Adipose tissue (tissue), 3 donors: Measurements from ENCODE around the gene STING1. TPM values are rescaled to one million over a fixed set of nuclear protein-coding genes. Genes with fewer than 3 reads are reported as not detected.

ENCODE experiments used
- H3K27ac ChIP-seq: one replicate; pipeline ENCODE4 v1.5.1; 2013; ENCODE audit warnings: low read depth, low read length
- WGBS, 3 donors: extraction: QIAGEN DNeasy Blood & Tissue Kit; methylation state at CpG; one replicate each; pipeline ENCODE4 v1.1.7; 2013; 5-methylcytosine and 5-hydroxymethylcytosine counted together
- polyA plus RNA-seq, 3 donors: library from polyadenylated mRNA; stranded (reverse); fragments of 200-250 nt; gene quantifications; one replicate each; pipeline ENCODE4 v1.2.3, GENCODE V29; 2013
- donor health status: healthy with polysubstance abuse.
- donor health status: Bipolar disorder and iron deficiency.
- donor health status: healthy.

STING1 gene
- polyA plus RNA-seq, 3 donors: 8.0 to 52.5 (median 28.3) TPM

DNA sequence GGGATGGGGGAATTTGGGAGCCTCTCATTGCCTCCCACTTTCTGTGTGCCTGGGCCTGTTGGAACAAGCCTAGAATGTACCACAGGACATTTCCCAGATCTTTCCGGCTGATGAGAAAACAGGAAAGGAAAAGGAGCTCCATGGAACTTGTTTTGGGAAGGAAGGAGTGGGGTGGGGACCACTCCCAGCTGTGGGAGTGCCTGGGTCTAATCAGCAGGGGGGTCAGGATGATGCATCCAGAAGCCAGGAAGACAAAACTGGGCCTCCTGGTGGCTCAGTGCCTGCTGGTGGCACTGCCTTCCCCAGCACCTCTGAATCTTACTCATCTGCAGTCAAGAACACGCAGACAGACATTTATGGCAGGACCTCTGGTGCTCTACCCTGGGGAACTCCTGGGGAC, 9.0 kb downstream of the STING1 start:
- WGBS, 3 donors: 57 to 73% (median 67%) methylated on average over 2 of the region's 2 CpGs
- no peak overlapping the region for H3K27ac ChIP-seq

- 56 to 78% (median 65%) methylated on average over 8 of the region's 8 CpGs for WGBS, 3 donors
- H3K27ac ChIP-seq: no peak overlapping the region
Measured at GRCh38 chr5:139473105-139473504, 9.5 kb downstream of the STING1 start.

- WGBS, 3 donors: 76 to 80% (median 80%) methylated on average over 15 of the region's 15 CpGs
- H3K27ac ChIP-seq: no peak overlapping the region
Measured at GRCh38 chr5:139472386-139473030, 10.1 kb downstream of the STING1 start.

DNA sequence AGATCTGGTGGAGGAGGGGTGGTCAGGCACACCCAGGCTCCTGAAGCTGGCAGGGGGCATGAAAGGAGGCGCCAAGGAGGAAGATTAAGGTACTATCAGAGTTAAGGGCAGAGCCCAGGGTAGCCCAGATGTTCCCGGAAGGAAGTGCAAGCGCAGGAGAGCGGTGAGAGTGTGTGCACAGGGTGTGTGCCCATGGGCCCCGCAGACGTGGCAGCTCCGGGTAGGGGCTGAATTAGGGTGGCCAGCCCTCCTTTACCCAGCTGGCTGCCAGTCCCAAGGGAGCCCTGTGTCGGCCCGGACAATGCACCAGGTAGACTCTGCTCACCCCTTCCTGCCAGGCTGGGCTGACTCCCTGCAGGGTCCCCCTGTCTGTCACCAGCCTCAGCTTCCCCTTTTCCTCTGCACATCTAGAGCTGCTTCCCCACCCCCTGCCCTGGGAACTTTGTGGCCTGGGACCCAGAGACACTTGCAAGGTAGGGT, 11.7 kb downstream of the STING1 start, which contains the start of gene SMIM33:
Gene SMIM33, plus strand, starts transcription at position 184 of the 480 bp plus-strand sequence. Its CDS starts 118 bp downstream, at position 302.
- no peak within 1 kb of the TSS for H3K27ac ChIP-seq
- WGBS, 3 donors: 32 to 71% (median 58%) methylated on average over 7 to 9 of the region's 9 CpGs

DNA sequence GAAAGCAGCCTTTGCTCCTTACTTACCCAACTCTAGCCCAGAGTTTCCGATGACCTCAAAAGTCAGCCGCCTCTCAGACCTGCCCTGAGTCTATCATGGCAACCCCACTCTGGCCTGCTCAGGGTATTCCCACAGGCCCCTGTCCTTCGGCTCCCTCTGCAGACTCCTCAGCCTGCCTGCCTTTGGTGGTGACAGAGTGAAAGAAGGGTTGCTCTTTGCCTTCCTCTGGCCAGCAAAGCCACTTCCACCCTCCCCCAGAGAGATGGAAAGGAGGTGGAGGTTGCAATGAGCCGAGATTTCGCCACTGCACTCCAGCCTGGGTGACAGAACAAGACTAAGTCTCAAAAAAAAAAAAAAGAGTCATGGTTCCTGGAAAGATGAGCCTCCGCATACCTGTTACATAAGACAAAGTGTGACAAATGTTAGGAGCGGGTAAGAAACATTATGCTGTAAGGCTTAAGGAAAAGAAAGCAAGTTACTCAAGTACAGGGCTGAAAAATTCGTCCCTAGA, 14.1 kb downstream of the STING1 start:
- no peak overlapping the region for H3K27ac ChIP-seq
- WGBS, 3 donors: 46 to 81% (median 53%) methylated on average over 8 of the region's 8 CpGs

- peak within 1 kb of the TSS; percentile 17 for H3K27ac ChIP-seq
- WGBS, 3 donors: 69 to 78% (median 73%) methylated on average over 10 of the region's 10 CpGs
Measured at GRCh38 chr5:139462586-139463276, 19.8 kb downstream of the STING1 start, which contains the start of gene ECSCR. ECSCR (minus strand) TSS chr5:139462743; CDS start chr5:139462670, 73 bp downstream.

- peak overlapping the region; percentile 17 for H3K27ac ChIP-seq
- WGBS, 3 donors: 65 to 79% (median 73%) methylated on average over 5 of the region's 5 CpGs
Measured at GRCh38 chr5:139461698-139462097, 20.9 kb downstream of the STING1 start.

- peak overlapping the region; percentile 2 for H3K27ac ChIP-seq
- 72 to 83% (median 72%) methylated on average over 7 of the region's 7 CpGs for WGBS, 3 donors
Measured at GRCh38 chr5:139461176-139461575, 21.4 kb downstream of the STING1 start.

GRCh38 chr5:139460455-139460854, 22.1 kb downstream of the STING1 start:
- no peak overlapping the region for H3K27ac ChIP-seq
- 68 to 75% (median 74%) methylated on average over 1 of the region's 1 CpG for WGBS, 3 donors

GRCh38 chr5:139459451-139459934, 23.1 kb downstream of the STING1 start:
- H3K27ac ChIP-seq: no peak overlapping the region
- WGBS, 3 donors: 62 to 74% (median 72%) methylated on average over 8 of the region's 8 CpGs

DNA sequence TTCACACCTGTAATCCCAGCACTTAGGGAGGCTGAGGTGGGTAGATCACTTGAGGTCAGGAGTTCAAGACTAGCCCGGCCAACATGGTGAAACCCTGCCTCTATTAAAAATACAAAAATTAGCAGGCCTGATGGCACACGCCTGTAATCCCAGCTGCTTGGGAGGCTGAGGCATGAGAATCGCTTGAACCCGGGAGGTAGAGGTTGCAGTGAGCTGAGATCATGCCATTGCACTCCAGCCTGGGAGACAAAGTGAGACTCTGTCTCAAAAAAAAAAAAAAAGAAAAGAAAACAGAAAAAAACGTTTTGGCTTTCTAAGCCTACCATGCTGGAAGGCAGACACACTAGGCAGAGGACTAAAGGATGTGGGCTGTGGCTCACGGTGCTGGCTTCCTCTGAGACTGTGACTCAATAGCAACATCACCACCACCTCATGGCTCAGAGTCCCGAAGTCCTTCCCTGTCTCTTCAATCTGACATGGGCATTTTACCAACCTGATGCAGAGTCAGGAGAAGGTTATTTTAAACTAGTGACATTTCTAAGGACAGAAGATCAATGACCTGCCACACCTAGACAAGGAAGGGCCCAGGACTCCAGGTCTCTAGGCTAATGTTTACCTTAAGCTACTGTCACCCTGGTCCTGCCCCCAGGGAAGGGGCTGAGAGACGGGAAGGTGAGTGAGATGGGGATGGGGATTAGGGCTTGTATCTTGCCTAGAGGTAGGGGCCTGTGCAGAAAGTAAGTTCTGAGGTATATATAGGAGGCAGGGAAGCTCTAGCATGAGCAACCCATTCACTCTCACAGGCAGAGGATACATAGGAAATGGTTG, 23.8 kb downstream of the STING1 start:
- no peak overlapping the region for H3K27ac ChIP-seq
- WGBS, 3 donors: 56 to 73% (median 59%) methylated on average over 8 of the region's 8 CpGs

GRCh38 chr5:139457653-139458306, 24.8 kb downstream of the STING1 start:
- WGBS, 3 donors: 93 to 99% (median 96%) methylated on average over 5 of the region's 5 CpGs
- H3K27ac ChIP-seq: no peak overlapping the region

DNA sequence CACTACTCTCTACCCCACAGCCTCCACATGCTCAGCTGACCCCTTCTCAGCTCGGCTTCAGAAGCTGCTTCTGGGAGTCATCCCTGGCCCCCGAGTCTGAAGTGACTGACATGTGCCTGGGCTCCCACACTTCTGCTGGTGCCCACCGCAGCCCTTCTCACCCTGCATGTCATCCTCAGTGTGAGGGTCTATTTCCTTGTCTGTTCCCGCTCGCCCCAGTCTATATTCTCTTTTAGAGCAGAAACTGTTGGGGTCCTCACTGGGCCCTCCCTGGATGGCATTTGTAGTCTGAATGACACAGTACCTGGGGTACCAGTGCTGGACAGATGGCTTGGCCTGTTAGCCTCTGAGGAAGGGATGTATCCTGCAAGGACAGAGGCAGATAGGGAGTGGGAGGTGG, 25.3 kb downstream of the STING1 start:
- 83 to 95% (median 94%) methylated on average over 5 of the region's 5 CpGs for WGBS, 3 donors

DNA sequence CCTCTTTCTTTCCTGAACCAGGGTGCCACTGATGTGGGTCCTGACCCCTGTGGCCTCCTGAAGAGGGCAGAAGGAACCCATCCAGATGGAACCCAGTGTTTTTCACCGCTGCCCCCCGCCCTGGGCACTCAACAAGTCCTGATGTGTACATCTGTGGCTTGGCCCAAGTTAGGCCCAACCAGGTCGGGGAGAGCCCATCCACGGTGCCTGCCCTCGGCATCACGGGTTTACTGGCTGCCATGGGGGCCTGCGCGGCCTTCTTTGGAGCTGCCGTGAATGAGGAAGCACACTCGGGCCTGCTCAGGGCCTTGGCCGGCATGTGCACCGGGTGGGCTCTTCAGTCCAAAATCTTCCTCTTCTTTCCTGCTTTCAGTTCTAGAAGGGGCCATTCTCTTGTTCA, 25.8 kb downstream of the STING1 start:
- whole genome bisulfite sequencing, 3 donors: 88 to 92% (median 91%) methylated on average over 12 of the region's 12 CpGs
- no peak overlapping the region for H3K27ac ChIP-seq

More for the DNA sequence above, 25.3 kb downstream of the STING1 start:
- H3K27ac ChIP-seq: no peak overlapping the region

- WGBS, 3 donors: 76 to 91% (median 89%) methylated on average over 11 of the region's 11 CpGs
- H3K27ac ChIP-seq: no peak overlapping the region
Measured at GRCh38 chr5:139454568-139455290, 27.8 kb downstream of the STING1 start.

- no peak overlapping the region for H3K27ac ChIP-seq
- 64 to 80% (median 75%) methylated on average over 3 of the region's 3 CpGs for WGBS, 3 donors
Measured at GRCh38 chr5:139453683-139454567, 28.6 kb downstream of the STING1 start.
